HepG2 (cell line): ENCODE data around the gene LTB4R. TPM values are rescaled to one million over a fixed set of nuclear protein-coding genes. Genes with fewer than 3 reads are reported as not detected.

ENCODE experiments used
- ATF1 ChIP-seq: IDR thresholded peaks from 2 replicates; pipeline ENCODE4 v1.6.1; 2016; ENCODE audit warnings: mild to moderate bottlenecking, control low read depth
- HNRNPL ChIP-seq: fragments of 200-400 bp; formaldehyde crosslinking; IDR thresholded peaks from 2 replicates; pipeline ENCODE4 v1.6.1; 2017; ENCODE audit warnings: mild to moderate bottlenecking, low read depth, low read length
- PBX2 ChIP-seq: IDR thresholded peaks from 2 replicates; pipeline ENCODE4 v1.6.1; 2016; ENCODE audit warnings: control low read depth
- SALL1 ChIP-seq: sonication (generic); formaldehyde crosslinking; IDR thresholded peaks from 2 replicates; pipeline ENCODE4 v1.8.0; 2022; ENCODE audit warnings: mild to moderate bottlenecking, missing genetic modification reagents
- SOX6 ChIP-seq, 2 experiments: fragments of 450-650 bp in 1 of 2; sonication (generic) in 1 of 2; formaldehyde crosslinking in 1 of 2; IDR thresholded peaks; 2 replicates each; pipeline versions ENCODE4 v1.4.0 to v1.6.1; 2017 to 2020; ENCODE audit warnings: antibody characterized with exemption in 1 of 2, mild to moderate bottlenecking in 1 of 2, missing genetic modification reagents in 1 of 2
- SP1 ChIP-seq, 2 experiments: fragments of 450-650 bp in 1 of 2; sonication (generic) in 1 of 2; formaldehyde crosslinking in 1 of 2; IDR thresholded peaks; 2 replicates each; pipeline versions ENCODE4 v1.4.0 to v1.6.1; 2016 to 2020; ENCODE audit warnings: missing genetic modification reagents in 1 of 2
- TAF1 ChIP-seq: sonication (generic); formaldehyde crosslinking; IDR thresholded peaks from 2 replicates; pipeline ENCODE4 v1.4.0; 2020; ENCODE audit warnings: missing genetic modification reagents
- USF2 ChIP-seq, 2 experiments: sonication (generic) in 1 of 2; formaldehyde crosslinking in 1 of 2; IDR thresholded peaks; 2 replicates each; pipeline versions ENCODE4 v1.5.1 to v1.6.1; 2011 to 2020; ENCODE audit warnings: borderline replicate concordance in 1 of 2, low read depth in 1 of 2, low read length in 1 of 2, mild to moderate bottlenecking in 1 of 2, missing genetic modification reagents in 1 of 2, moderate library complexity in 1 of 2
- ZBTB39 ChIP-seq: sonication (generic); formaldehyde crosslinking; IDR thresholded peaks from 2 replicates; pipeline ENCODE4 v1.5.0; 2020; ENCODE audit warnings: missing genetic modification reagents
- ZFX ChIP-seq: sonication (generic); formaldehyde crosslinking; IDR thresholded peaks from 2 replicates; pipeline ENCODE4 v1.4.0; 2020; ENCODE audit warnings: mild to moderate bottlenecking, low read depth, missing genetic modification reagents, moderate library complexity
- ZNF12 ChIP-seq: sonication (generic); formaldehyde crosslinking; IDR thresholded peaks from 2 replicates; pipeline ENCODE4 v1.5.0; 2020; ENCODE audit warnings: missing genetic modification reagents
- ZNF382 ChIP-seq: sonication (generic); formaldehyde crosslinking; IDR thresholded peaks from 2 replicates; pipeline ENCODE4 v1.5.0; 2020; ENCODE audit warnings: missing genetic modification reagents, mild to moderate bottlenecking, borderline replicate concordance
- ZNF446 ChIP-seq: sonication (generic); formaldehyde crosslinking; IDR thresholded peaks from 2 replicates; pipeline ENCODE4 v1.5.0; 2020; ENCODE audit warnings: mild to moderate bottlenecking, missing genetic modification reagents
- ZNF468 ChIP-seq: sonication (generic); formaldehyde crosslinking; IDR thresholded peaks from 2 replicates; pipeline ENCODE4 v1.8.0; 2022; ENCODE audit warnings: mild to moderate bottlenecking, moderate library complexity, missing genetic modification reagents
- ZNF513 ChIP-seq: sonication (generic); formaldehyde crosslinking; conservative IDR thresholded peaks from 2 replicates; pipeline ENCODE4 v1.5.0; 2020; ENCODE audit warnings: missing genetic modification reagents
- ZNF574 ChIP-seq: sonication (generic); formaldehyde crosslinking; IDR thresholded peaks from 2 replicates; pipeline ENCODE4 v1.4.0; 2020; ENCODE audit warnings: missing genetic modification reagents
- ZNF619 ChIP-seq: sonication (generic); formaldehyde crosslinking; IDR thresholded peaks from 2 replicates; pipeline ENCODE4 v1.4.0; 2020; ENCODE audit warnings: mild to moderate bottlenecking, missing genetic modification reagents
- ZNF891 ChIP-seq: sonication (generic); formaldehyde crosslinking; IDR thresholded peaks from 2 replicates; pipeline ENCODE4 v1.5.0; 2020; ENCODE audit warnings: mild to moderate bottlenecking, missing genetic modification reagents
- polyA plus RNA-seq, 8 experiments: library from polyadenylated mRNA; depleted of rRNA in 3 of 8; stranded (reverse) in 7 of 8; unstranded in 1 of 8; fragments of >200 nt; fragmentation: Illumina TruSeq in 4 of 8; extraction: Trizol in 4 of 8; gene quantifications; 2 replicates each; pipeline versions ENCODE4 v1.2.1 to v1.2.3, GENCODE V29; 2011 to 2016; ENCODE audit warnings: low read depth in 4 of 8, missing spikeins in 1 of 8, mixed read lengths in 1 of 8; ENCODE audit not compliant: insufficient read depth in 1 of 8
- total RNA-seq, 5 experiments: library from RNA; depleted of rRNA; stranded (reverse); fragments of >200 nt; fragmentation: Illumina TruSeq; extraction: Trizol; gene quantifications; 2 replicates each; pipeline ENCODE4 v1.2.3, GENCODE V29; 2016; ENCODE audit warnings: low read depth in 1 of 5

Gene LTB4R
- total and polyA plus RNA-seq, 2 of the 13 experiments (the other 11 are each of a cell fraction or from before 2014, with no cell fraction given) = 3.2 to 8.2 TPM

GRCh38 chr14:24315807-24316596 lies 4.7 kb downstream of the LTB4R start (continued):
- TF ChIP-seq SOX6 (IDR thresholded peaks at IDR 0.05) = no peak
- TF ChIP-seq SOX6 (CRISPR knock-in tag; IDR thresholded peaks at IDR 0.05) = peak; percentile 62
- no peak for TF ChIP-seq ATF1 (CRISPR knock-in tag)
- no peak for TF ChIP-seq PBX2 (CRISPR knock-in tag)
- peak; percentile 91 for TF ChIP-seq ZNF891 (CRISPR knock-in tag)
- TF ChIP-seq ZNF513 = peak; percentile 90; the same call in 1 of the 2 replicates
- TF ChIP-seq ZNF619 (CRISPR knock-in tag) = peak; percentile 92
- peak; percentile 98 for TF ChIP-seq SALL1 (CRISPR knock-in tag)
- 0 out of 2 replicates have a peak, but pooled peaks have one; percentile 74 for TF ChIP-seq HNRNPL
- TF ChIP-seq ZNF446 (CRISPR knock-in tag) = peak; percentile 96
- peak; percentile 99 for TF ChIP-seq ZFX (CRISPR knock-in tag)
- peak; percentile 92 for TF ChIP-seq ZNF574 (CRISPR knock-in tag)
- TF ChIP-seq USF2 (IDR thresholded peaks at IDR 0.05; ENCODE audit: low read depth, low read length) = no peak; the same call in 1 of the 2 replicates
- TF ChIP-seq USF2 (CRISPR knock-in tag; IDR thresholded peaks at IDR 0.05; ENCODE audit: borderline replicate concordance) = peak; percentile 72; the same call in 1 of the 2 replicates
- TF ChIP-seq ZNF12 (CRISPR knock-in tag) = peak; percentile 79; the same call in 1 of the 2 replicates
- TF ChIP-seq ZNF468 (CRISPR knock-in tag) = peak; percentile 88; the same call in 1 of the 2 replicates
- TF ChIP-seq SP1 (IDR thresholded peaks at IDR 0.05) = no peak
- TF ChIP-seq SP1 (CRISPR knock-in tag; IDR thresholded peaks at IDR 0.05) = no peak; the same call in 1 of the 2 replicates
- peak; percentile 64 for TF ChIP-seq TAF1 (CRISPR knock-in tag)
- TF ChIP-seq ZNF382 (CRISPR knock-in tag) = no peak
- no peak for TF ChIP-seq ZBTB39
